ENCODE results near the gene ATP2B2. TPM values are rescaled to one million over a fixed set of nuclear protein-coding genes. Genes with fewer than 3 reads are reported as not detected.

Gene ATP2B2
- total RNA-seq, 2 donors from 2014 or later, result not detected

- DNase-seq (ENCODE audit: low spot score in 2 of 2), result no peak
- H3K36me3 Mint-ChIP-seq, result no peaks in the 10 kb centered on the region
Observed at GRCh38 chr3:10354361-10355015, 150.9 kb downstream of the ATP2B2 start.

GRCh38 chr3:10353661-10354360, 151.6 kb downstream of the ATP2B2 start:
- H3K27ac Mint-ChIP-seq, result no peak overlapping the region

More at GRCh38 chr3:10354361-10355015, 150.9 kb downstream of the ATP2B2 start:
- ATAC-seq, result no peak
- H3K27ac Mint-ChIP-seq, result no peak overlapping the region
- no peaks in the 10 kb centered on the region for H3K9me3 Mint-ChIP-seq

GRCh38 chr3:10353160-10353559, 152.2 kb downstream of the ATP2B2 start:
- H3K36me3 Mint-ChIP-seq, result no peaks in the 10 kb centered on the region
- DNase-seq (ENCODE audit: low spot score in 2 of 2) (no peak), ATAC-seq (no peak)
- H3K27ac Mint-ChIP-seq, result no peak overlapping the region
- no peaks in the 10 kb centered on the region for H3K9me3 Mint-ChIP-seq

More at GRCh38 chr3:10353661-10354360, 151.6 kb downstream of the ATP2B2 start:
- H3K9me3 Mint-ChIP-seq, result no peaks in the 10 kb centered on the region
- no peaks in the 10 kb centered on the region for H3K36me3 Mint-ChIP-seq
- no peak for ATAC-seq
- DNase-seq (ENCODE audit: low spot score in 2 of 2), result no peak

DNA sequence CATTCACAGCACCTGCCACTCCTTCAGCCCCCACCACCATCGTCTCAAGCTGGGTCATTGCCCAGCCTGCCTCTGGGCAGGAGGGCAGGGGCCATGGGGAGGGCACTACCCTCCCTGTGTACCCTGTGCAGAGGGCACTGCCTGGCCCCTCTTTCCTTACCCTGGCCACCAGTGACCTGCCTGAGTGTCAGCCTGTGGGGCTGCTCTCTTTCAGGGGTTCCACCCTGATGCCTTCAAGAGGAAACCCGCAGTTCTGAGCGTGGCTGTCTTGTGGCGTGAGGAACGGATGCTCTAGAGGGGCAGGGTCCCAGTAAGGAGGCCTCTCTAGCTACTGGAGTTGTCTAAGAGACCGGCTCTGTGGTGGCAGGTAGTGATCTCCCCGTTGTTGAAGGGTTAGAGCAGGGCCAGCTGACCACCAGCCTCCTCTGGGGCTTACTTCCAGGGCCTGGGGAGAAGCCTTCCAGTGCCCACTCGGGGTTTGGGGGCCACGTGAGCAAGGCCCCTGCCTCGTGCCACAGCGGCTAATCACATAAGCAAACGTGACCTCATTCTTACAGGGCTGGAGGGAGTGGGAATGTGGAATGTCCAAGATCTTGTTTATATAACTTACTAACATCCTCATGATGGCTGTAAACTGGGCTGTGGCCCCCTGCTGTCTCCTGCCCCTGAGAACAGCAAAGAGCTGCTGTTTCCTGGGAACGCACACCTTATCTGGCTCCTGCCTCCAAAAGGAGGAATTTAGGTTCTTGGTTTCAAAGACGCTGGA, 153.1 kb downstream of the ATP2B2 start:
- no peak for ATAC-seq
- no peaks in the 10 kb centered on the region for H3K36me3 Mint-ChIP-seq
- H3K27ac Mint-ChIP-seq, result no peak overlapping the region
- DNase-seq (ENCODE audit: low spot score in 2 of 2), result no peak
- H3K9me3 Mint-ChIP-seq, result no peaks in the 10 kb centered on the region

DNA sequence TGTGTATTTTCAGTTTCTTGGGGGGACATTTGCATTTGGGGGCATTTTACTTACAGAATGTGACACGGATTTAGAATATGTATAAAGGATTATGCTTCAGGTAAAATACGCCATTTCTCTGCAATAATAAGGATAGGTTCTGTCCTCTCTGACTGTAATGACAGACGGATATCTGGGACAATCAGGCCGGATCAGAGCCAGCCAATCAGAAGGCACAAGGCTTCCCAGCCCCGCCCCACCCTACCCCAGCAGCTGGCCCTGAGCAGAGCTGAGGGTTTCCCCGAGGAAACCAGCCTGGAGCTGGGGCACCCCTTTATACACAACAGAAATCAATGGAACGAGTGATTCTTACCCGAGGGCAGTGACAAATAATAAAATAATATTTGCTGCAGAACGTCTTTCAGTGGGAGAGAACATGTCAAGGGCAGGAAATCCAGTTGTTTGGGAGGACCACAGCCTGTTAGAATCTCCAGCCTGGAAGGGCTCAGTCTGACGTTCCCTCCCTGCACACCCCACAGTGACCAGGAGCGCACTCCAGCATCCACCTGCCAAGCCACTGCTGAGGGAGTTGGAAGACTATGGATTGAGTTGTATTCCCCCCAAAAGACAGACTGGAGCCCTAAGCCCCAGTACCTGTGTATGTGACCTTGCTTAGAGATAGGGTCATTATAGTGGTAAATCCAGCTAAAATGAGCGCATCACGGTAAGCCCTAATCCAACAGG, 154.2 kb downstream of the ATP2B2 start:
- no peak for DNase-seq (ENCODE audit: low spot score in 2 of 2)
- H3K9me3 Mint-ChIP-seq, result no peaks in the 10 kb centered on the region
- H3K36me3 Mint-ChIP-seq, result no peaks in the 10 kb centered on the region
- no peak for ATAC-seq
- H3K27ac Mint-ChIP-seq, result no peak overlapping the region

GRCh38 chr3:10350324-10350985, 154.9 kb downstream of the ATP2B2 start:
- ATAC-seq, result no peak
- DNase-seq (ENCODE audit: low spot score in 2 of 2), result no peak
- Mint-ChIP-seq H3K9me3 (no peaks in the 10 kb centered on the region), H3K36me3 (no peaks in the 10 kb centered on the region), H3K27ac (no peak overlapping the region)

- H3K27ac Mint-ChIP-seq, result no peak overlapping the region
- ATAC-seq (no peak), DNase-seq (ENCODE audit: low spot score in 2 of 2) (no peak)
- no peaks in the 10 kb centered on the region for H3K36me3 Mint-ChIP-seq
- H3K9me3 Mint-ChIP-seq, result no peaks in the 10 kb centered on the region
Observed at GRCh38 chr3:10349801-10350200, 155.6 kb downstream of the ATP2B2 start.

DNA sequence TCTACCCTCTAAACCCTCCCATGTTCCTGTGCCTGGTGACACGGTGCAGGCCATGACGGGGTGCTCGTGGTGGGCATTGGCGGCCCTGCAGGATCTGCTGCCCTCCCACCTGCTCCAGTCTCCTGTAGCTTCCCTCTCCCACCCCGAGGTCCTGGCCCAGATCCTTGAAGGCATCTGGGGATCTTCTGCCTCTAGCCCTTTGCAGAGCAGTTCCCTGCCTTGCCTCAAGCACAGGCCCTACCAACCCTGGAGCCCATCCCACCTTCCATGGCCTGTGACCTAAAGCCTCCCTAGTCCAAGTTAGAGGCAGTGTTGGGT, 157.0 kb downstream of the ATP2B2 start:
- no peaks in the 10 kb centered on the region for H3K36me3 Mint-ChIP-seq
- no peak for DNase-seq (ENCODE audit: low spot score in 2 of 2)
- H3K9me3 Mint-ChIP-seq, result no peaks in the 10 kb centered on the region
- no peak for ATAC-seq
- no peak overlapping the region for H3K27ac Mint-ChIP-seq

DNA sequence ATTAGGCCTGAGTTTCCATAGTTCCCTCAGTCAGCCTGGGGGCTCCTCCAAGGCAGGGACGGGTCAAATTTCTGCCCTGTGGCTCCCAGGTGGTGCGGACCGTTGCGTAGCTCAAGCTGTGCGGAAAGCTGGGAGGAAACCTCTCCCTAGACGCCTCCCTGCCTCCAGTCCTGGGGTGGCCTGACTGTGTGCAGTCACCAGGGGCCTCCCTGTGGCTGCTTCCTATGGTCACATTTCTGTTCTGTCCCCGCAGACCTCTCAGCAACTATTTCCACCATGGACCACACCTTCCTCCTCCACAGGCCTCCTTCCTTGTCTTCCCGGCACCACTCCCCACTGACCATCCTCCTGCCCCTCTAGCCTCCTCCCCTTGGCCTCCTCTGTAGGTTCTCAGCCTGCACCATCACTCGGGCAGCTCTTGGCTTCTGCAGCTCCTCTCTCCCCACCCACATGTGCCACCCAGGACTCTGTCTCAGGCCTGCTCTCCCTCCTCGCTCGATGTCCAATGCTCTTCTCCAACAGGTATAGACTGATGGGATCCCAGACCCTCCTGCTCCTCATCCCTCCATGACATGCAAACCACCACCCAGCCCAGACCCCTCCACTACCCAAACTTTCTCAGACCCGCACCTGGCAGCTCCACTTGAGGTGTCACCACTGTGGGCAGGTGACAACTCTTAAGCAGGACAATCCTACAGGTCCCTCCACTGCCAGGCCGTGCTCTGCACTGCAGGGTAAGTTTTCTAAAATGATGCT, 157.6 kb downstream of the ATP2B2 start:
- H3K9me3 Mint-ChIP-seq, result no peaks in the 10 kb centered on the region
- no peaks in the 10 kb centered on the region for H3K36me3 Mint-ChIP-seq
- DNase-seq (ENCODE audit: low spot score in 2 of 2), result no peak

DNA sequence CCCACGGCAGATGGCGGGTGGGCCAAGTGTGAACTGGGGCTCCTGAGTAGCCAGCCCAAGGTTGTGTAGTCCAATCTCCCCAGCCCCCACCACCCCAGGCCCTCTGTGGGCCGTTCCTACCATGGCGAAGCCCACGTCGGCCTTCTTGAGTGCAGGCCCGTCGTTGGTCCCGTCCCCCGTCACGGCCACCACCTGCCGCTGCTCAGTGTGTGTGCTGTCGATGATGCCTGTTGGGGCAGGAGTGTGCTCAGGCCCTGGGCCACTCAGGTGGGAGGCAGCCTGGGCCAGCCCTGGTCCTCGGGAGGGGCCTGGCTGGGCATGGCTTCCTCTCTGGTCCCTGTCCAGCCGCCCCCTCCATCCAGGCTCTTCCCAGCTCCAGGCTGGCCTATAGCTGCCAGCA, 159.5 kb downstream of the ATP2B2 start:
- Mint-ChIP-seq H3K36me3 (no peaks in the 10 kb centered on the region), H3K27ac (no peak overlapping the region), H3K9me3 (no peaks in the 10 kb centered on the region)
- ATAC-seq, result no peak
- DNase-seq (ENCODE audit: low spot score in 2 of 2), result no peak

More for the DNA sequence above, 157.6 kb downstream of the ATP2B2 start:
- peak overlapping the region in 1 of 2 donors; percentile 33 for H3K27ac Mint-ChIP-seq
- ATAC-seq, result no peak

DNA sequence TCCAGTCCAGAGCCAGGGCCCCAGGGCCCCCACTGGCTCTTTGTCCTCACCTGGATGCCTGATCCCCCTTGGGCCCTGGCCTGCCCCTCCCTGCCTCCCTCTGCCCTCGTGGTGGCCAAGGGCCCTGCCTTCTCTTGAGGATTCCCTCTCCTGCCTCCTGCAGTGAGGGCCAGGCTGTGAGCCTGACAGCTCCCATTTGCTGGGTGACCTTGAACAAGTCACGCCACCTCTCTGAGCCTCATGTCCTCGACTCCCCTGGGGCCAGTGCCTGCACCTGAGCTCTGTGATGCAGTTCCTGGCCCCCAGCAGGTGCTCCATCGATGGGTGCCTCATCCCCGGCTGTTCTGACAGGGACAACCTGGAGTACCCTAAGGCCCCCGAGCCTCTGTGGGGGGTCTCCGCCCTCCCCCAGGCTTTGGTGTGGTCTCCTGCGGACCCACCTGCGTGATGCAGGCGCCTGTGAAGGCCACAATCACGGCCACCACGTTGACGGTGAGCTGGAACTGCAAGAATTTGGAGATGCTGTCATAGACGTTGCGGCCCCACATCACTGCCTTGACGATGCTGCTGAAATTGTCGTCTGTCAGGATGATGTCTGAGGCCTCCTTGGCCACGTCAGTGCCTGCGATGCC, 160.3 kb downstream of the ATP2B2 start:
- ATAC-seq, result peak in 1 of 2 donors; percentile 9
- no peaks in the 10 kb centered on the region for H3K9me3 Mint-ChIP-seq
- H3K36me3 Mint-ChIP-seq, result no peaks in the 10 kb centered on the region
- no peak overlapping the region for H3K27ac Mint-ChIP-seq
- DNase-seq (ENCODE audit: low spot score in 2 of 2), result no peak

GRCh38 chr3:10344147-10344943, 161.0 kb downstream of the ATP2B2 start:
- no peak overlapping the region for H3K27ac Mint-ChIP-seq
- no peaks in the 10 kb centered on the region for H3K36me3 Mint-ChIP-seq
- DNase-seq (ENCODE audit: low spot score in 2 of 2) (peak in 1 of 2 donors; percentile 63), ATAC-seq (peak; percentile 37 to 62)
- H3K9me3 Mint-ChIP-seq, result no peaks in the 10 kb centered on the region

GRCh38 chr3:10343526-10343925, 161.9 kb downstream of the ATP2B2 start:
- DNase-seq (ENCODE audit: low spot score in 2 of 2) (no peak), ATAC-seq (no peak)
- Mint-ChIP-seq H3K27ac (no peak overlapping the region), H3K9me3 (no peaks in the 10 kb centered on the region), H3K36me3 (no peaks in the 10 kb centered on the region)

DNA sequence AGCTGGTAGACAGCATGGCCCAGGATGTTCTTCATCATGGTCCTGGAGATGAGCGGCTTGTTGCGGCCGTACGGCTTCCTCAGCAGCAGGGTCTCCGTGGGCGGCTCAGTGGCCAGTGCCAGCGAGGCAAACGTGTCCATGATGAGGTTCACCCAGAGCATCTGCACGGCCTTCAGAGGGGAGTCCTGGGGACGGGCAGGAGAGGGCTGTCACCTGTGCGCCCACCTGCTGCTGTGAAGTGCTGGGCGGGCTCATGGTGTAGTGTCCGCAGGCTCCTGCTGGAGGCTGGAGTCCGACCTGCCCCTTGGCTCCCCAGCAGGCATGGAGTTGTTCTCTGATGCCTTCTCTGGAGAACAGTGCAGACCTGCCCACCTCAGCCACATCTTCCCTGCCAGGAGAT, 162.6 kb downstream of the ATP2B2 start:
- Mint-ChIP-seq H3K36me3 (no peaks in the 10 kb centered on the region), H3K27ac (no peak overlapping the region), H3K9me3 (no peaks in the 10 kb centered on the region)
- DNase-seq (ENCODE audit: low spot score in 2 of 2) (no peak), ATAC-seq (no peak)

- no peak for ATAC-seq
- H3K9me3 Mint-ChIP-seq, result no peaks in the 10 kb centered on the region
- no peak for DNase-seq (ENCODE audit: low spot score in 2 of 2)
- no peak overlapping the region for H3K27ac Mint-ChIP-seq
- H3K36me3 Mint-ChIP-seq, result no peaks in the 10 kb centered on the region
Observed at GRCh38 chr3:10341901-10342398, 163.4 kb downstream of the ATP2B2 start.

All from activated naive CD4-positive, alpha-beta T cell treated with anti-CD3 and anti-CD28 coated beads, Interleukin-2, amount 50 U/mL, for 72 hours (primary cell).